Measurements from ENCODE around the gene TMEM30A. TPM values are rescaled to one million over a fixed set of nuclear protein-coding genes. Genes with fewer than 3 reads are reported as not detected.

The TMEM30A gene
- total RNA-seq, 1 experiment from 2014 or later: 65.2 TPM

DNA sequence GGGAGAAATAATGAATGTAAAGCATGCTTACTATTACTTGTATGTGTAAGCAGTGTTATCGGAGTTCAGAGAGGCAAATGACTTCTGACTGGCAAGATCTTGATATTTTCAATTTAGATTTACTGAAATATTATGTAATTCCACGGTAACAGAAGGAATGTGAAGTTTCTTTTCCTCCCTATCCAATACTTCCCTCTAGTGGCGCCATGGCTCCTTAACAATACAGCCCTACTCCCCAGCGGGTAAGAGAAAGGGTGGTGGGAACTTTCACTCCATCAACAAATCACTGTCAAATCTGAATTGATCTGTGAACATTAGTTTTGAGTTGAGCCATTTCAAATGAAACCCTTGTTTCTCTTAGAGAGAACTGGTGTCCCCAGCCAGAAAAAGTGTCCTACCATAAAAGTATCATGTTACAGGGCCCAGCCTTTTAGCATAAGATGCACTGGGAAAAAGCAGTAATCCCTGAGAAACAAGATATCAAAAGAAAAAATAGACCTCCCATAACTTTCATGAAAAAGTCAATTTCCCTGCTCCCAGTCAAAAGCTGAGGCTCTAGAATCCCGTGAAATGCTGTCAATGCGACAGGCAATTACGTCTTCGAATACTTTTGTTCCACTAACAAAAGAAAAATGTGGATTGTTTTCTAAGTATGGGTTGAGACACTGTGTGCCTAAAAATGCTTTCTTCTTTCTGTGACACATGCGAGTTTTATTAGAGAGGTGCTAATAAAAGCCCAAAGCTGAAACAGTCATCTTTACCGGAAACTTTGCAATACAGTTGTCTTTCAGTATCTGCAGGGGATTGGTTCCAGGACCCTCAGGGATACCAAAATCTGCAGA lies 53.9 kb downstream of the TMEM30A start:
- no peaks in the 10 kb centered on the region for H3K36me3 Mint-ChIP-seq (ENCODE audit: insufficient read depth in 1 of 3, low read depth in 3 of 3)
- no peak overlapping the region for H2BK20ac ChIP-seq (ENCODE audit: low read depth, low read length, poor library complexity, severe bottlenecking)
- no peak overlapping the region for H3K9ac ChIP-seq (ENCODE audit: extremely low read depth, insufficient read length, low read length)
- H3K4me2 ChIP-seq (ENCODE audit: insufficient read depth, insufficient read length, low read length): no peak overlapping the region
- no peak overlapping the region for H2BK5ac ChIP-seq (ENCODE audit: insufficient read length, low read length)
- H3K27ac Mint-ChIP-seq: no peak overlapping the region; a peak in 1 of 7 replicates
- H3K56ac ChIP-seq (ENCODE audit: insufficient read length, low read depth, low read length): no peak overlapping the region
- no peaks in the 10 kb centered on the region for H3K79me2 ChIP-seq (ENCODE audit: insufficient read depth, low read length)
- H3K23me2 ChIP-seq (ENCODE audit: insufficient read length, low read depth, low read length, poor library complexity, severe bottlenecking): no peaks in the 10 kb centered on the region
- no peak overlapping the region for H2BK15ac ChIP-seq (ENCODE audit: low read depth, low read length)
- no peak overlapping the region for H3K27ac ChIP-seq (ENCODE audit: insufficient read length, low read depth, low read length)
- H3T11ph ChIP-seq (ENCODE audit: low read length): no peak overlapping the region
- no peak overlapping the region for H3K23ac ChIP-seq (ENCODE audit: insufficient read length, low read depth, low read length)
- no CpG with 5 or more reads among the region's 10 CpGs for WGBS (ENCODE audit: extremely low coverage, insufficient read length, low lambda C conversion rate)
- H4K5ac ChIP-seq (ENCODE audit: insufficient read length, low read depth, low read length): no peak overlapping the region
- H3K4ac ChIP-seq (ENCODE audit: low read depth, low read length): no peak overlapping the region
- no peak overlapping the region for H3K18ac ChIP-seq (ENCODE audit: insufficient read length, low read depth, low read length)
- TF ChIP-seq, protein P1, sequence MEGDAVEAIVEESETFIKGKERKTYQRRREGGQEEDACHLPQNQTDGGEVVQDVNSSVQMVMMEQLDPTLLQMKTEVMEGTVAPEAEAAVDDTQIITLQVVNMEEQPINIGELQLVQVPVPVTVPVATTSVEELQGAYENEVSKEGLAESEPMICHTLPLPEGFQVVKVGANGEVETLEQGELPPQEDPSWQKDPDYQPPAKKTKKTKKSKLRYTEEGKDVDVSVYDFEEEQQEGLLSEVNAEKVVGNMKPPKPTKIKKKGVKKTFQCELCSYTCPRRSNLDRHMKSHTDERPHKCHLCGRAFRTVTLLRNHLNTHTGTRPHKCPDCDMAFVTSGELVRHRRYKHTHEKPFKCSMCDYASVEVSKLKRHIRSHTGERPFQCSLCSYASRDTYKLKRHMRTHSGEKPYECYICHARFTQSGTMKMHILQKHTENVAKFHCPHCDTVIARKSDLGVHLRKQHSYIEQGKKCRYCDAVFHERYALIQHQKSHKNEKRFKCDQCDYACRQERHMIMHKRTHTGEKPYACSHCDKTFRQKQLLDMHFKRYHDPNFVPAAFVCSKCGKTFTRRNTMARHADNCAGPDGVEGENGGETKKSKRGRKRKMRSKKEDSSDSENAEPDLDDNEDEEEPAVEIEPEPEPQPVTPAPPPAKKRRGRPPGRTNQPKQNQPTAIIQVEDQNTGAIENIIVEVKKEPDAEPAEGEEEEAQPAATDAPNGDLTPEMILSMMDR (conservative IDR thresholded peaks at IDR 0.05): peak; percentile 82
- no peaks in the 10 kb centered on the region for H3K27me3 Mint-ChIP-seq (ENCODE audit: low read depth)
- H3K14ac ChIP-seq (ENCODE audit: insufficient read depth, low read length): no peak overlapping the region
- H3K4me1 ChIP-seq (ENCODE audit: insufficient read depth, low read length): peaks cover 4% of the 10 kb centered on the region; the same call in 1 of the 2 replicates
- peak overlapping the region; percentile 4 for H2BK120ac ChIP-seq (ENCODE audit: low read depth, low read length, poor library complexity, severe bottlenecking)
- peaks cover 28 to 33% of the 10 kb centered on the region in 2 experiments for H3K4me1 Mint-ChIP-seq
- H2AFZ ChIP-seq (ENCODE audit: low read length): no peak overlapping the region
- H4K8ac ChIP-seq (replicated peaks; ENCODE audit: insufficient read length, low read depth, low read length): no peak overlapping the region
- no peak overlapping the region for H2AK5ac ChIP-seq (ENCODE audit: insufficient read length, low read length)
- no peaks in the 10 kb centered on the region for H3K27me3 ChIP-seq (ENCODE audit: insufficient read depth, low read length)
- DNase-seq: no peak
- no peaks in the 10 kb centered on the region for H3K9me3 Mint-ChIP-seq
- H3K9me3 ChIP-seq (ENCODE audit: control insufficient read depth, low read depth, low read length): no peaks in the 10 kb centered on the region
- no peak overlapping the region for H2BK12ac ChIP-seq (ENCODE audit: insufficient read length, low read depth, low read length)
- H3K4me3 Mint-ChIP-seq: no peak overlapping the region
- no peaks in the 10 kb centered on the region for H3K79me1 ChIP-seq (ENCODE audit: insufficient read depth, low read depth, low read length, poor library complexity, severe bottlenecking)
- no peak overlapping the region for H4K91ac ChIP-seq (ENCODE audit: insufficient read length, low read depth, low read length)
- no peaks in the 10 kb centered on the region for H4K20me1 ChIP-seq (ENCODE audit: control insufficient read depth, insufficient read depth, insufficient read length)
